ENCODE measurements around the gene SMIM24.

DNA sequence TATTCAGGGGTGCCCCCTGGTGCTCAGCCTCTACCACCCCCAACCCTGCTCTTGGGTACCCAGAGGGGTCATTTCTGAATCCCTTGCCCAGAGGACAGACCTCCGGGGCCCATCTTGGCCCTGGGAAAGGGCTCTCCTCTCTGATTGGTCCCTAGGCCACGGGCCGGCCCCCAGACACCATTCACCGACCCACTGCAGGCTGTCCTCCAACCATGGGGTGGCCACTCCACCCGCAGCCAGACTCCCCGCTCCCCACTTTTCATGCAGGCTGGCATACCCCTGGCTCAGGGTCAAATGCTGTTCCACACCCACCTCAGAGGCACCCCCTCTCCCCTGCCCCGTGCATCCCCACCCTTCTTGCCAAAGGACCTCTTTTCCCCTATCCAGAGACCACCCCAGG, 14.8 kb downstream of the SMIM24 start:
- TF ChIP-seq, protein P1, sequence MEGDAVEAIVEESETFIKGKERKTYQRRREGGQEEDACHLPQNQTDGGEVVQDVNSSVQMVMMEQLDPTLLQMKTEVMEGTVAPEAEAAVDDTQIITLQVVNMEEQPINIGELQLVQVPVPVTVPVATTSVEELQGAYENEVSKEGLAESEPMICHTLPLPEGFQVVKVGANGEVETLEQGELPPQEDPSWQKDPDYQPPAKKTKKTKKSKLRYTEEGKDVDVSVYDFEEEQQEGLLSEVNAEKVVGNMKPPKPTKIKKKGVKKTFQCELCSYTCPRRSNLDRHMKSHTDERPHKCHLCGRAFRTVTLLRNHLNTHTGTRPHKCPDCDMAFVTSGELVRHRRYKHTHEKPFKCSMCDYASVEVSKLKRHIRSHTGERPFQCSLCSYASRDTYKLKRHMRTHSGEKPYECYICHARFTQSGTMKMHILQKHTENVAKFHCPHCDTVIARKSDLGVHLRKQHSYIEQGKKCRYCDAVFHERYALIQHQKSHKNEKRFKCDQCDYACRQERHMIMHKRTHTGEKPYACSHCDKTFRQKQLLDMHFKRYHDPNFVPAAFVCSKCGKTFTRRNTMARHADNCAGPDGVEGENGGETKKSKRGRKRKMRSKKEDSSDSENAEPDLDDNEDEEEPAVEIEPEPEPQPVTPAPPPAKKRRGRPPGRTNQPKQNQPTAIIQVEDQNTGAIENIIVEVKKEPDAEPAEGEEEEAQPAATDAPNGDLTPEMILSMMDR (IDR thresholded peaks at IDR 0.05): no peak
- TF ChIP-seq POLR2A (IDR thresholded peaks at IDR 0.05): no peak
